Activated B cell treated with CpG ODN at 0.5 μM for 24 hours (primary cell): ENCODE results near the gene GSTM2. TPM values are rescaled to one million over a fixed set of nuclear protein-coding genes. Genes with fewer than 3 reads are reported as not detected.

Experiments
- ATAC-seq: fragments of 200-7000 bp; cut with Tn5 transposase; one replicate; pipeline ENCODE4 v1.10.0; 2021; ENCODE audit warnings: low read depth, mild to moderate bottlenecking, moderate library complexity
- CTCF ChIA-PET: fragments of 350-600 bp; sonication (Branson Sonifier 250); formaldehyde crosslinking; loops from one replicate; lab custom pipeline; 2021; ENCODE audit warnings: antibody characterized with exemption; lab: Charles Lee
- POLR2A ChIA-PET: fragments of 350-600 bp; sonication (Branson Sonifier 250); formaldehyde crosslinking; loops from one replicate; lab custom pipeline; 2021; ENCODE audit warnings: antibody characterized with exemption; lab: Charles Lee
- DNase-seq: peaks from one replicate; pipeline ENCODE4 v3.0.0; 2022
- H3K27ac Mint-ChIP-seq: one replicate; pipeline ENCODE4 v1.8.0; 2020; ENCODE audit warnings: mixed read lengths
- H3K27me3 Mint-ChIP-seq: one replicate; pipeline ENCODE4 v1.8.0; 2021; ENCODE audit warnings: mixed read lengths
- H3K36me3 Mint-ChIP-seq: one replicate; pipeline ENCODE4 v1.8.0; 2021; ENCODE audit warnings: low read depth, mixed read lengths
- H3K4me1 Mint-ChIP-seq: one replicate; pipeline ENCODE4 v1.8.0; 2021; ENCODE audit warnings: mixed read lengths
- H3K4me3 Mint-ChIP-seq: one replicate; pipeline ENCODE4 v1.8.0; 2020; ENCODE audit warnings: mild to moderate bottlenecking, mixed read lengths
- H3K9me3 Mint-ChIP-seq: one replicate; pipeline ENCODE4 v1.8.0; 2020; ENCODE audit warnings: mixed read lengths
- CTCF ChIP-seq: fragments of 200-600 bp; IDR thresholded peaks from one replicate; pipeline ENCODE4 v1.8.0; 2022; ENCODE audit warnings: antibody characterized with exemption, mild to moderate bottlenecking
- intact Hi-C: fragments of 100-400 bp; cut with micrococcal nuclease; formaldehyde crosslinking; loops from one replicate; pipeline ENCODE4 v1.15.1; 2024
- total RNA-seq: library from RNA; stranded (reverse); gene quantifications from 2 replicates; pipeline ENCODE4 v1.2.3, GENCODE V29; 2022

GSTM2 gene
- total RNA-seq, 1 donor from 2014 or later: 11.0 TPM

GRCh38 chr1:109620401-109620791, 47.5 kb upstream of the GSTM2 start:
- Mint-ChIP-seq H3K9me3 (no peaks in the 10 kb centered on the region), H3K4me3 (peak overlapping the region; percentile 90), H3K27ac (peak overlapping the region; percentile 93), H3K36me3 (peaks cover 6% of the 10 kb centered on the region), H3K4me1 (peaks cover 78% of the 10 kb centered on the region), H3K27me3 (no peaks in the 10 kb centered on the region)
- ChIA-PET CTCF (interaction anchor here (0.7 to 2.3 kb wide), 4 partner anchors 10 to 127 kb away, joined by 3 to 11 read pairs (median 8); partner anchors contain the start of gene CYB561D1), POLR2A (interaction anchor here (0.6 to 2.8 kb wide), 7 partner anchors 20 to 392 kb away, joined by 3 to 35 read pairs (median 5); partner anchors contain the start of genes ATXN7L2, GNAI3 and GSTM1)
- no peak for TF ChIP-seq CTCF
- ATAC-seq: peak; percentile 1
- DNase-seq: no peak
- intact Hi-C loops: loop anchor here (2.0 to 10.0 kb wide), 3 partner anchors 36 to 508 kb away; partner anchors contain the start of genes ELAPOR1, GSTM4 and PSMA5

DNA sequence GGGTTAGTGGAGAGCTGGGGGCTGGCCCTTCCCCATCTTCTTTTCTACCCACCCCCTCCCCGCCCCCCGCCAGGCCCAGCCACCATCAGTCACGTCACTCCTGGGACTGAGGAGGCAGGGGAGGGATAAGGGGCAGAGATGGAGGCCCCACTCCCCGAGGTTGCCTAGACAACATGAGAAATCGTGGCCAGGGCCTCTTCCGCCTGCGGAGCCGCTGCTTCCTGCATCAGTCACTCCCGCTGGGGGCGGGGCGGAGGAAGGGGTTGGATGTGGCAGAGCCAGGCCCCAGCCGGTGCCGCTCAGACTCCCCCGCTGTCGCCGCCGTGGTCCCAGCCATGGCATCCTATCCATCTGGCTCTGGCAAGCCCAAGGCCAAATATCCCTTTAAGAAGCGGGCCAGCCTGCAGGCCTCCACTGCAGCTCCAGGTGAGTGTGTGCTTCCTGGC, 47.0 kb upstream of the GSTM2 start:
- ChIA-PET POLR2A (interaction anchor here (0.6 to 2.8 kb wide), 5 partner anchors 22 to 391 kb away, joined by 3 to 35 read pairs (median 6); partner anchors contain the start of genes ATXN7L2 and GNAI3), CTCF (interaction anchor here (0.7 to 2.3 kb wide), 4 partner anchors 9 to 127 kb away, joined by 3 to 11 read pairs (median 8); partner anchors contain the start of gene CYB561D1)
- Mint-ChIP-seq H3K9me3 (no peaks in the 10 kb centered on the region), H3K4me1 (peaks cover 78% of the 10 kb centered on the region), H3K4me3 (peak overlapping the region; percentile 90), H3K27me3 (no peaks in the 10 kb centered on the region), H3K27ac (peak overlapping the region; percentile 93), H3K36me3 (peaks cover 8% of the 10 kb centered on the region)
- intact Hi-C loops: loop anchor here (2.0 to 10.0 kb wide), 3 partner anchors 36 to 509 kb away; partner anchors contain the start of genes ELAPOR1, GSTM4 and PSMA5
- no peak for TF ChIP-seq CTCF
- ATAC-seq (peak; percentile 67), DNase-seq (peak; percentile 80)

GRCh38 chr1:109621379-109622136, 46.3 kb upstream of the GSTM2 start:
- H3K4me1 Mint-ChIP-seq: peaks cover 72% of the 10 kb centered on the region
- intact Hi-C loops: loop anchor here (2.0 to 10.0 kb wide), 3 partner anchors 35 to 509 kb away; partner anchors contain the start of genes ELAPOR1, GSTM4 and PSMA5
- ATAC-seq: no peak
- ChIA-PET CTCF (interaction anchor here (4.8 kb wide), 1 partner anchor 19 kb away, joined by 19 read pairs; no protein-coding TSS in a partner anchor), POLR2A (interaction anchor here (0.6 to 2.8 kb wide), 4 partner anchors 51 to 138 kb away, joined by 3 to 35 read pairs (median 6); partner anchors contain the start of genes ATXN7L2 and GNAI3)
- TF ChIP-seq CTCF: no peak
- H3K9me3 Mint-ChIP-seq: no peaks in the 10 kb centered on the region
- H3K36me3 Mint-ChIP-seq: peaks cover 15% of the 10 kb centered on the region
- peak overlapping the region; percentile 93 for H3K27ac Mint-ChIP-seq
- H3K27me3 Mint-ChIP-seq: no peaks in the 10 kb centered on the region
- DNase-seq: no peak
- peak overlapping the region; percentile 90 for H3K4me3 Mint-ChIP-seq

- ATAC-seq: no peak
- peak overlapping the region; percentile 75 for H3K27ac Mint-ChIP-seq
- no peaks in the 10 kb centered on the region for H3K27me3 Mint-ChIP-seq
- ChIA-PET POLR2A (interaction anchor here (1.2 kb wide), 1 partner anchor 74 kb away, joined by 3 read pairs; the partner anchor contains the start of gene GNAI3), CTCF (interaction anchor here (0.5 to 4.8 kb wide), 2 partner anchors 18 to 93 kb away, joined by 3 to 19 read pairs; no protein-coding TSS in a partner anchor)
- H3K9me3 Mint-ChIP-seq: no peaks in the 10 kb centered on the region
- no peak for DNase-seq
- H3K4me3 Mint-ChIP-seq: peak overlapping the region; percentile 90
- H3K4me1 Mint-ChIP-seq: peaks cover 70% of the 10 kb centered on the region
- no peak for TF ChIP-seq CTCF
- H3K36me3 Mint-ChIP-seq: peaks cover 22% of the 10 kb centered on the region
- intact Hi-C loops: loop anchor here (5.0 to 10.0 kb wide), 2 partner anchors 198 to 510 kb away; partner anchors contain the start of genes ELAPOR1 and PSMA5
These were observed 45.5 kb upstream of the GSTM2 start for GRCh38 chr1:109622137-109622892.
